Activated naive CD4-positive, alpha-beta T cell treated with anti-CD3 and anti-CD28 coated beads, Interleukin-2, amount 10 ng/mL, durations not matched to agents 5 hours and 36 hours (primary cell): ENCODE data around the gene NIM1K. TPM values are rescaled to one million over a fixed set of nuclear protein-coding genes. Genes with fewer than 3 reads are reported as not detected.

Source experiments
- total RNA-seq, 2 experiments: library from RNA; stranded (reverse); gene quantifications; one replicate each; pipeline ENCODE4 v1.2.3, GENCODE V29; 2021

The NIM1K gene
- under 1 TPM; 0.20 to 0.41 TPM for total RNA-seq

GRCh38 chr5:43191740-43192557, at the start of gene NIM1K:
Gene NIM1K (plus strand): TSS chr5:43192225. CDS start chr5:43245776, 53,551 bp downstream.

GRCh38 chr5:43313035-43313853, 121.2 kb downstream of the NIM1K start, which contains the start of gene HMGCS1:
Gene HMGCS1 (minus strand): TSS chr5:43313412. CDS start chr5:43298965, 14,447 bp downstream.

Other genes with a start within 250 kb of the NIM1K start
- gene ANXA2R, start 151.9 kb upstream of the NIM1K start, total RNA-seq = 10 to 100 TPM; 31.9 to 32.0 TPM
- gene ZNF131, start 71.3 kb upstream of the NIM1K start, total RNA-seq = 10 to 100 TPM; 49.9 to 53.9 TPM
- gene HMGCS1, start 121.2 kb downstream of the NIM1K start, total RNA-seq = 100 to 1,000 TPM; 132 TPM
- gene CCL28, start 220.2 kb downstream of the NIM1K start, total RNA-seq = 10 to 100 TPM; 18.4 to 18.6 TPM